NCI-H1436 (cell line): ENCODE measurements around the gene NACC2.

Experiments used
- DNase-seq: peaks from one replicate; lab custom pipeline; 2025; lab: John Stamatoyannopoulos, UW

The NACC2 gene

DNA sequence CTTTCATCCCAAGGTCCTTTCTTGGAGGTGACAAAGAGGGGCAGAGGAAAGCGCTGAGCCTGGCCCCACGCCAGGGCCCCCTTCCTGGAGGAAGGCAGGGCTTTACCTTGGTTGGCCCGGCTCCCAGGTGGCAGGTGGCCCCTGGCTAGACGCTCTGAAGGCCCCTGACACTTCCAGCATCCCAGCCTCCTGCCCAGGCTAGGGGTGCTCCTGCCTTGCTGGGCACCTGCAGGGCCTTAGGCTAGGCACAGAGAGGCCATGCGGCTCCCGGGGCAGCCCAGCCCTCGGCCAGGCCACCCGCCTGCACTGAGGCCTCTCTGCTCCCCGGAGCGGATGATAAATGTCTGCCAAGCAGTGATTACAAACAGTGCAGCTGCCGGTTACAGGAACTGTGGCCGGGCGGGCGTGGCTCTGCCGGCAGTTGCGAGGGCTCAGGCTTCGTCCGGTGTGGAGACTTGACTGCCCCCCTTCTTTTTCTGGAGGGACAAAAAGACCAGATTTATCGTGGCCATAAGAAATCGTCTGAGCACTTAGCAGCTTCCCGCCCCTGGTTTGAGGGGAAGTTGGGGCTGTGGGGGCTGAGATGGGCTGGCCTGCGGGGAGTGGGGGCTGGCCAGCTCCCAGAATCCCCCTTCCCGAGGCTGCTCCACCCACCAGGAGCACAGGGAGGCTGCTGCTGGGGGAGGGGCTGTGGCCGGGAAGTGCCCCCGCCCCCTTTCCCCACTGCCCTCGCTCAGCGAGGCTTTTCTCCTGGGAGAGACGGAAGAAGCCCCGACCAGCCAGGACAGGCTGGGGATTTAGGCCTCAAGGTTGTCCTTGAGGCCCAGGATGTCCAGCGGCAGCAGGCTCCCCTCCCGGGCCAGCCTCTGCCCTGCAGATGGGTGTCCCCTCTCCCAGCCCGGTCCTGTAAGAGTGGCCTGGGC is 102.3 kb downstream of the NACC2 start:
- no peak for DNase-seq

DNA sequence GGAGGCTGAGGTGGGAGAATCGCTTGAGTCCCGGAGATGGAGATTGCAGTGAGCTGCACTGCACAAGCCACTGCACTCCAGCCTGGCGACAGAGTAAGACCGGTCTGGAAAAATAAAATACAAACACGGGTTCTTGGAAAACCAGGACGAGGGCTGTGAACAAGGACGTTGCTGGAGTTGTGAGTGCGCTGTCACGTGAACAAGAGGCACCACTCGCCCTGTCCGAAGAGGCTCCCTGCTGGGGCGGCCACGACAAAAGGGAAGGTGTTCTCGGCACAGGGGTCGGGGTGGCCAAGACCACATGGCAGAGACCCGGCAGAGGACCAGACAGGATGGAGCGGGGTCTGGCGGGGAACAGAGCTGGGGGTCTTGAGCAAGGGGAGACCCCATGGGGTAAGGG is 103.3 kb downstream of the NACC2 start:
- no peak for DNase-seq

DNA sequence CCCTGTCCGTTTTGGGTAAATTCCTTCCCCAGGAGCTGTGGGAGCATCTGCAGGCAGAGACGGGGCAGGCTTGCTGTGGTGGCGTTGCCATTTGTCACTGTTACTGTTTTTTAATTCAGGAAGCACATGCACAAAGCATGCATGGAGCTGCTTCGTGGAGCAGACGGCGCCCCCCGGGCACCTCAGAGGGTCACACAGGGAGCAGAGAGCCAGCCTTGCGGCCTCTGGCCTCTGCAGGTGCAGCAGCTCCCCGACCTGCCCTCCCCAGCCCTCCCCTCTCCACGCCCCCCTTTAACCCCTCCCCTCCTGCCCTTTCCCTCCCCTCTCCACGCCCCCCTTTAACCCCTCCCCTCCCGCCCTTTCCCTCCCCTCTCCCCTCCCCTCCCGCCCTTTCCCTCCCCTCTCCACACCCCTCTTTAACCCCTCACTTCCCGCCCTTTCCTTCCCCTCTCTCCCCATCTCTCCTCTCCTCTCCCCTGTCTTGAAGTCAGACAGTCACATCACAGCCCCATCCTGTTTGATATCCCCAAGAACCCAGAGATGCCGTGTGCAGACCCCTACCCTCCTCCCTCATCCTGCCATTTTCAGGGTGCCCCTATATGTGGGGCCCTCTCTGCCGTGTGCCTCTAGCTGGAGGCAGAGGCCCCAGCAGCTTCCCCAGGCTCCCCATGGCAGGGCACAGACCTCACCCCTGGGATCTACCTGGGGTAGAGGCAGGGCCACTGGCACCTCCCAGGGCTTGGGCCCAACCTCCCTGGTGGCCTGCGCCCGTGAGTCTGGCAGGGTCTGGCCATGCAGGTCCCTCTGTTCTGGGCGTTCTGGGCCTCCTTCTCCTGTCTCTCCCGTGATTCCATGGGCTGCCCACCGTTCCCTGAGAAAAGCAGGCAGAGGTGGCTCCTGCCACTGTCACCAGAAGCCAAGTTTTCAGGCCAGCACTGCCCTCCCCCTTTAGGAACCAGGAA is 104.3 kb downstream of the NACC2 start:
- peak; percentile 85 for DNase-seq

DNA sequence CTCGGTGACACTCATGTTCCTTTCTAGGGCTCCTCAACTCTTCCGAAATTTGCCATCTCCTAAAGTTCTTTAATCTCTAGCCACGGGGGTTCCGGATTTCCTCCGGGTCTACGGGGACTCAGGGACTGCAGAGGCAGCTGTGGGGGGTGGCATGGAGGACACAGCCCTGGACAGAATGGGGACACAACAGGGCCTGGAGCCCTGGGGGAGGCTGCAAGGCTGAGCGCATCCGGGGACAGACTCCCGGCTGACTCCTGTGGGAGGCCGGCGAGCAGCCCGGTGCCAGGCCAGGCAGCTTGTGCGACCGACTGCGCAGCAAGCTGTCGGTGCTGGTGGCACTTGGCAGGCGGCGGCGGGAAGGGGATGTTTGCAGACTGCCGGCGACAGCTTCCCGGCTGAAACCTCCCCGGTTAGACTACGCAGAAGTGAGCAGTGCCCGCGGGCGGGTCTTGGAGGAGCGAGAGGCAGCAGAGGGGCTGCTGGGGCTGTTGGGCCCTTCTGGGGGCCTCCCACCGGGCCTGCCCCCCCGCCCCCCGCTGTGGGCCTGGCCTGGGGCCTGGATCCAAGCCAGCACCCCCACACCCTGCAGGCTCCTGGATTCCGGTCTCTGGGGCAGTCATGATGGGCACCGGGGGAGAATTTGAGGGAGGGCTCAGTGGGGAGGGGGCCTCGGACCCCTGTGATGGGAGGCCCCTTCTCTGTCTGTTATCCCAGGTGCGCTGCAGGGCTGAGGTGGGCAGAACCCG is 105.2 kb downstream of the NACC2 start:
- DNase-seq = no peak

DNA sequence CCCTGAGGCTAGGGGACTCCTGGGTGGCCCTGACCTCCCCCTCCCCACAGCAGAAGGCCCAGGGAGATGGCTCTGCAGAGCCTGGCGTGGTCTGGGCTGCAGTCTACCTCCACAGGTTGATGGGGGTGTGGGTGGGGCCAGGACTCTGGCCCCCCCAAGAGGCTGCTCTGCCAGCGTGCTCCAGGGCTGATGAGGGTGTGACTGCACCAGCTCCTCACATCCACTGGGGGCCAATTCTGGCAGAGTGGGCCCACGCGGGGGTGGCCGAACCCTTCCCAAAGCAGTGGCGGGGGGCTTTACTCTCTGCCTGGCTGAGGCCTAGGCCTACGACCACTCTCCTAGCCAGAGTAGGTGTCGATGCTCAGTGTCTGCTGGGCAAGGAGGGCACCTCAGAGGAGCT is 105.9 kb downstream of the NACC2 start:
- no peak for DNase-seq

DNA sequence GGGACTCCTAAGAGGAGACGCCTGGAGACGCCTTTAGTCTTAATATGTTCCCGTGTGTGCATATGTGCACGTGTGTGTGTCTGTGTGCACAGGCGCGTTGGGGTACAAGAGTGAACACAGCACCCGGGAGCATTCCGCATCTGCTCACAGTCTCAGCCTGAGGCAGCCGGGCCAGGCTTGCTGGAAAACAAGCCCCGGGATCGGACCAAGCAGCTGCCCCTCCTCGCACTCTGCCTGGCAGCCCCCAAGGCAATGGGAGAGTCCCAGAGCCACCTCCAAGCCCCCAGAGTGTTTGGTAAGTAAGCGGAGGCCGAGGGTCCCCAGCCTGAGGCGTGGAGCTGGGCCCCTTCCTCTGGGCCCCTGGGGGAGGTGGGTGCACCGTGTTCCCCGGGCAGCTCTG is 106.6 kb downstream of the NACC2 start:
- DNase-seq = no peak

DNA sequence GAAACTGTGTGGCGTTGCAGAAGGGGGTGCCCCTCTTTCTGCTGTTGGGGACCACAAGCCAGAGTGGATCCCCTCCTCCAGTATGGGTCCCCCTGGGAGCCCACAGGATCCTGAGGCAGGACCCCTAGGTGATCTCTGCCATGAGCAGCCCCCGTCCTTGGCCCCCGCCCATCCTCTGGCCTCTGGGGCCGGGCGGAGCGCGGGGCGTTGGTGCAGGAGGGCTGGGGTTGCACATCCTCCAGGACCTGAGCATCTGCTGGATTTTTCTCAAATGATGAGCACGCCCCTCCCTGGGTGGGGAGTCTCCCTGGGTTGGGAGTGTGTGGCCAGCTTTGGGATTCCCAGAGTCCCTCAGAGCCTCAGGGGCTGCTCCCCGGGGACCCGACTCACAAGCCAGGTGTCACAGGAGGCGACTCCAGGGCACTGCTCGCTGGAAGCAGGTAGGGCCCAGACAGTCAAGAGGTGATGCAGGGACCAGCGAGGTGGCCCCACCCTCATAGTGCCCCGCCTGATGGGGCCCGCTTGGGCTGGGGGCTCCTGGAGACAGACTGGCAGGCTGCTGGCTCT is 107.2 kb downstream of the NACC2 start:
- no peak for DNase-seq

DNA sequence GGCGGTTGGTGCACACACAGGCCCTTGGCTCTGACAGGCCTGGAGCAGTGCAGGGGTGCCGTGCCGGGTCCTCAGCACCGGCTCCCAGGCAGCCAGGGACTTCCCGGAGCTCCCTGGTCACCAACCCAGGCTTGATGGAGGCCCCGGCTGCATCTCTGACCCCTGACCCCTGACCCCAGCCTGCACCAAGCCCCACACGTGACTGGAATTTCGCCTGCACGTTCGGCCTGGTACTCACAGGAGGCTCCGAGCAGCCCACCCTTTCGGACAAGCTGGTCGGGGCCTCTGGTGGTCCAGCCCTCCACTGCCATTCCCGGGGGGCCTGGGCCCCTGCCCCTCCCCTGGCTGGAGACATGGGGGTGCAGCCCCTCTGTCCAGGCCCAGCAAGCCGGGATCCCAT is 108.5 kb downstream of the NACC2 start:
- DNase-seq = no peak

DNA sequence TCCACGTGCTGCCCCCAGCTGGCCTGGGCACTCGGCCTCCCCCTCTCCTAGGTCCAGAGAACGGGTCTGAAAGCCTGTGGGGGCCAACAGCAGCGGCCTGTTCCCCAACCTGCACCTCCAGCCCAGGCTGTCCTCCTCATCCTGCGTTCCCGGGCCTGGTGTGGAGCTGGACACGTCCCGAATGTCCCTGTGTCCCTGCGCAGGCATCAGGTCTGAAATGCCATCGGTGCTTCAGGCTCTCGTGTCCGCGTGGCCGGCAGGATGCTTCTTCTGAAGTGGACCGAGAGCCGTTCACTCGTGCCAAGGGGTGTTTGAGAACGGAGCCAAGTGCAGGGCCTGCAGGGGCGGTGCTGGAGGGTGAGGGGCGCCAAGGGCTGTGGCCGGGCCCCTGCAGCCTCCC is 109.2 kb downstream of the NACC2 start:
- DNase-seq = no peak

DNA sequence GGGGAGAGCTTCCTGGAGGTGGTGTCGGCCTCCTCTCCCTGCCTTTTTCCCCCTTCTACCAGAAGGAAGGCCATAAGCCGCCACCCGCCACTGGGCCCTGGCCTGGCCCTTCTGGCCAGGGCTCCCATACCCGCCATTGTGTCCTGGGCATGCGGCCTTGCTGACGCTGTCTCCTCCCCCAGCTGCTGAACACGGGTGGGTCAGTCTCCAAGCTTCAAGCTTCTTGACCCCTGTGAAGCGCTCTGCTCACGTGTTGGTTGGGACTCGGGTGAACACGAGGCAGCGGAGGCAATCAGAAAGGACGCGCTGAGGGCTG is 109.7 kb downstream of the NACC2 start:
- no peak for DNase-seq

DNA sequence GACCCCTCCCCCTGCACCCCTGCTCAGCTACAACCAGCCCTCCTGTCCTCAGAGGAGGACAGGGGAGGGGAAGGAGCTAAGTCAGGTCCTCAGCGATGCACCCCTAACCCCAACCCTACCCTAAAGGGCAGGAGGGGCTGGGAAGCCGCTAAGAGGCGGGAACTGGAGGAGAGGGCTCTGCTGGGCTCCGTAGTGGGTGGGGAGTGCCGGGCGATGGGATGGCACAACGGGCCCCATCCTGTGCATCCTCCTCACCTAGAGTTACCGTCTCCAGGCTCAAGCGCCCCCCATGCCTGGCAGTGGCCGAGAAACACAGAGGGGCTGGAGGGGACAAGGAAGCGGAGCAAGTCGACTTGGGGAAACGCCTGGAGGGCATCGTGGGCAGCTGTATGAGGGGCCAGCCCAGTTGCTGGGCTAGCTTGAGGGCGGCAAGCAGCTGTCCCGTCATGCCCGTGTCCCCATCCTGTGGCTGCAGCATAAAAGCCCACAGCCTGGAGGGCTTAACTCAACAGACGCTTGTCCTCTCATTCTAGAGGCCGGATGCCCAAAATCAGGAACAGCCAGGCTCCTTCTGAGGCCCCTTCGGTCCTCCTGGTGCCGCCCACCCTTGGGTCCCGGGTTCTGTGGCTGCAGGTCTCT is 110.9 kb downstream of the NACC2 start:
- no peak for DNase-seq

DNA sequence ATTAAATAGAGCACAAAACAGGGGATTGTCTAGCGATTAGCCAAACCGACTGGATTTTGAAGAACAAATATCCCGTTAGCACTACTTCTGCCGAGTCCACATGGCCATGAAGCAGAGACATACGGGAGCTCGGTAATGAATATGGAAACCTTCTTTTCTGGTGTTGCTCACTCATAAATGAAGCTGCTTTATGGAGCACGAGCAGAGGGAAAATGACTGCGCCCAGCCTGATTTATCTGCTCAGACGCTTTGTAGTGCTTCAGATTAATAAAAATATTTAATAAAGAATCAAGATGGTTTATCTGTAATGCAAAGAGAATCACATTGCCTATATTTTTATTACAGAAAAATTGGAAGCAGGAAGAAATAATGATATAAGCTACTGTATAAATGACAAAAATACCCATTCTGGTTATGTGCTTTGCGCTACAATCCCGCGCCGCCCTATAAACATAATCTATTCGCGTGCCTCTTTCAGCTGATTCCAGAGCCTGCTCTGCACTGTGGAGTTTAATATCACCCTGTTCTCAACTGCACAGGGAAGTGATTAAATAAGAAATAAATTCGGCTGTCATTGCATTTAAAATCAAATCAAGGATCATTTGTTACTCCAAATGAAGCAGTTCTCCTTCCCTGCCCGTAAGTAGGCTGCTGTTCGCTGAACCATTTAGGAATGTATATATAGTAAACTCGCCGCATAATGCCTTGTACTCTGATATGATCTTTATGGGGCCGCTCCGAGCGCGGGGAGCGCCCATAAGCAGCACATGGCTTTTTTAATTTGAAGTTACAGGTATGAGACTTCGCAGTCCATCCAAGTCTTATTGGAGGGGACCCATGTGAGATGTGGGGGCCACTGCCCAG is 111.6 kb downstream of the NACC2 start:
- no peak for DNase-seq

DNA sequence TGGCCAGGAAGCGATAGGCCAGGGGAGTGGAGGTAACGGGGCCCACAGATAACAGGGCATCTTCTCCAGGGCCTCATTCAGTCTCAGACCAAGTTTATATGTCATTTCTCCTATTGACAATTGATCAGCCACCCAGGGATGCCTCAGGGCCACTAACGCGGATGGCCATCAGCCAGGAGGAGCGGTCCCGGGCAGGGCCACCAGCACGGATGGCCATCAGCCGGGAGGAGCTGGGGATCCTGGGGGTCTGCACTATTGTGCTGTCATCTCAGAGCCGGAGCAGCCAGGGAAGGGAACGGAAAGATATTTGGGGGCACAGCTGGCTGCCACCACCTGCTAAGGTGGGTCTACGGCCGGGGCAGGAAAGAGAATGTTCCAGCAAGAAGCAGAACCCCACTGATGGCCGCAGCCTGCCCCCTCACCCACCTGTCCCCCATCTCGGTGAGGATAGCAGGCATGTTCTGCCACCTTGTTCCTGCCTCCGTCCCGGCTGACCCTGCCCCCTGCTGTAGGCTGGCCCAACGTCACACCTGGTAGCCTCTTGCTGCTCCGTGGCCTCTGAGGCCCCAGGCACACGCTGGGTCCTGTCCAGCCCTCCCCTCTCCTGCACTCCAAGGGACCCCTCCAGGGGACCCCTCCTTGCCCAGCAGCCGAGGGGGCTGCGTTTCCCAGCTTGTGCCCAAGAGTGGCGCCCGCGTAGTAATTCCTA is 112.4 kb downstream of the NACC2 start:
- no peak for DNase-seq

DNA sequence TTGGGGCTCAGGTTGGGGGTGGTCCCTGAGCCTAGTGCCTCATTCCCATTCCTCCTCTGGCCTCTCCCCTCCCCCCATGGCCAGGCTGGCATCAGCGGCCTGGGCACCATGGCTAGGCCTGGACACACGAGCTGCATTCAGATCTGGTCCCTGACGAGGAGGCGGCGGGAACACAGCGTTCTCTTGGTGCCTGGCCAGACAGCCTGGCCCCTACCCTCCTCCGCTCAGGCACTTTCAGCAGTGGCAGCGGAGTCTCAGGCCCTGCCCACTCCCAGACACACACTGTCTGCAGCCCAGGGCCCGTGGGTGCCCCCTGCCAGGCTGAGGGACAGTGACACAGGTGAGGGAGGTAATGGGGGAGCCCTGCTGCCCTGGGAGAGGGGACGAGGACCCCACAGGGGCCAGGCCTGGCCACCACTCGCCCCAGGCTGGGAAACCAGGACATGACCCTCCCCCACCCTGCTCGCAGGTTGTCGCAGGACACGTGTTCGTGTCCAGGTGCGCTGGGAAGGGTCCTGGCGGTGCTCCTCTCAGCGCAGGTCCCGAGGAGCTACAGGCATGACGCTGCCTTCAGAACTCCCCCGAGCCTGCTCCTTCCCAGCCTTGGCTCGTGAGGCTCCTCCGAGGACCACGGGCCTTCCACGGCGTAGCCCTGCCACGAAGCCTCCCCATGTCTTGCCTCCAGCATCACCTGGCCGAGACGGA is 114.0 kb downstream of the NACC2 start:
- no peak for DNase-seq

DNA sequence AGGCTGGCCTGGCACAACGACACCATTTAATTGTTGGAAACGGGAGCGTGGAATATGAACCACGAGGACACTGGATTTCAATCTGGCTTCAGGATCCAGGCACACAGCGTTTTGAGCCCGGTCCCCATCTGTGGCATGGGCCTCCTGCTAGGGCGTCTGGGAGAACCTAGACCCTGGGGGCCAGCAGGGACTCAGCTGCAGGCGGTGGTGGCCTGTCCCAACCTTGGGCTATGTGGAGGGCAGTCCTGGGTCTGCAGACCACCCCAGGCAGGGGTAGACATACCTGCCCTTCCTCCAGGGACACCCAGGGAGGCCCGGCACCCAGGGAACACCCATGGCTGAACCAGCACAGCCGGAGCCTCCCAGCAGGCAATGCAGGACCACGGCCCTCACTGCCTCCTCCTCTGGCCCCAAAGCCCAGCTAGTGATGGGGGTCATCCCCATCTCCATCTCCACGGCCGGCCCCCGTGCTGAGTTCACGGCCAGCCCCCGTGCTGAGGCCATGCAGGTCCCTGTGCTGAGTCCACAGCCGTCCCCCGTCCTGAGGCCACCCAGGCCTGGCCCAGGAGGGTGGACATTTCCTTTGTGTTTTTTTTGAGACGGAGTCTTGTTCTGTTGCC is 115.4 kb downstream of the NACC2 start:
- no peak for DNase-seq

DNA sequence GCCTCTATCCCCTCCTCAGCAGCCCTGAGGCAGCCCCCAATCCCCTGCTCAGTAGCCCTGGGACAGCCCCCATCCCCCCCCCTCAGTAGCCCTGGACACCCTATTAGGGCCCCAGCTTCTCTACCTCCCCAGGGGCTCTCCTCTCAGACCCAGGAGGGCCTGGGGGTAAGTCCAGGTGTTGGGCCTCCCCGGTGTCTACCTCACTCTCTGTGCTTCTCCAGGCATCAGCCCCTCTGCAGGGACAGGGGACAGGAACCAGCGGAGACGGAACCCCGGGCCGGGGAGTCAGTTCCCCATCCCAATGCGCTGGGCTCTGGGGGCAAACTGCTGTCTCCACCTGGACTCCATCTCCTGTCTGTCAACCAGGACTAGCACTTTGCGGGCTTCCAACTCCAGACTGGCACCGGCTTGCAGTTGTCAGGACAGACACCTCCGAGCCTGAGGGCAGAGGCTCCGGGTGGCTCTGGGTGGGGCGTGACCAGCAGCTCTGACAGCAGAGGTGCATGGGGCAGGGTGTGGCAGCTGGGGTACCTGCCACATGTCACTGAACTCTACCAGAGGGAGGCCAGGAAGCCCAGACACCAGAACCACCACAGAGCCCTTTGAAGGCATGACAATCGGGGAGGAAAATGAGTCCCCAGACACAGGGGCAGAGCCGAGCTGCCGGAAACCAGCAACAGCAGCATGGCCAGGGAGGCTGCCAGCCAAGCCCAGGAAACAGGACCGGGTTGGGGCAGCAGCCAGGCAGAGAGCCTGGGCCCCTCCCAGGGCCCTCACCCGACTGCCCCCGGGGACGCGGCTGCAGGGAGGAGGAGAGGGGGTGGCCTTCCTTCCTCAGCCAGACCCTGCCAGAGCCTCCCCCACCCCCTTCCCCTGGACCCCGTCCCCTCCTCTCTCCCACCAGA is 116.2 kb downstream of the NACC2 start:
- DNase-seq = no peak

DNA sequence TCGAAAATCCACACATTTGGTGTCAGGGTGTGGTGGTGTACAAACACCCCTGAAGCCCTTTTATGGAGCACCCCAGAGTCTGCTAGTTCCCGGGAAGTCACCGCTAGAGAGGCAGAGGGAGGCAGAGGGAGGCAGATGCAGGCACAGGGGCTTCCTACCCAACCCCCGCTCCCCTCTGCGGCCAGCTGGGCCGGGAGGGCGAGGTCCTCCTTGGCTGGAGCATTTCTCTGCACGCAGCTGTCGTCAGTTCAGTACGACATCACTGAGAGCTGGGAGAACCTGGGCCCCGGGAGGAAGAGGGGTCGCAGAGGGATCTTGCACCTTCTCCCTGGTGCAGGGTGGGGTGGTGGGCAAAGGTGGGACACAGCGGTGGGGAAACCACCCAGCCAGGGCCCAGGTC is 118.1 kb downstream of the NACC2 start:
- DNase-seq = no peak

DNA sequence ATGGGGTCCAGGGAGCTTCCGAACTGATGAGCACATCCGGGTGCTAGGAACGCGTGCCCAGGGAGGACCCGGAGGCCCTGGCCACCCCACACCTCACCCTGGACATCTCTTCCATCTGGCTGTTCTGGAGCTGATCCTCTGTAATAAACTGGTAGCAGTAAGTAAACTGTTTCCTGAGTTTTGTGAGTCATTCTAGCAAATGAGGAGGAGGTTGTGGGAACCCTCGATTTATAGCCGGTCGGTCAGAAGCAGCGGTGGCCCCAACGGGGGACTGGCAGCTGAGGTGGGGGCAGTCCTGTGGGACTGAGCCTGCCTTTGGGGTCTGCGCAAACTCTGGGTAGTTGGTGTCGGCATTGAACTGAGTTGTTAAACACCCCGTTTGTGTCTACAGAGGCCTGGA is 118.6 kb downstream of the NACC2 start:
- no peak for DNase-seq
